Activated CD8-positive, alpha-beta memory T cell treated with anti-CD3 and anti-CD28 coated beads for 48 hours (primary cell): Measurements from ENCODE around the gene MBNL1.
A peak's percentile ranks its signal among the peaks of the same experiment; 100 is the strongest.

Source experiments
- DNase-seq, 3 experiments: peaks; one replicate each; pipeline ENCODE4 v3.0.0-alpha.2; 2020; ENCODE audit warnings: low read depth in 2 of 3, low spot score in 2 of 3

MBNL1 gene

DNA sequence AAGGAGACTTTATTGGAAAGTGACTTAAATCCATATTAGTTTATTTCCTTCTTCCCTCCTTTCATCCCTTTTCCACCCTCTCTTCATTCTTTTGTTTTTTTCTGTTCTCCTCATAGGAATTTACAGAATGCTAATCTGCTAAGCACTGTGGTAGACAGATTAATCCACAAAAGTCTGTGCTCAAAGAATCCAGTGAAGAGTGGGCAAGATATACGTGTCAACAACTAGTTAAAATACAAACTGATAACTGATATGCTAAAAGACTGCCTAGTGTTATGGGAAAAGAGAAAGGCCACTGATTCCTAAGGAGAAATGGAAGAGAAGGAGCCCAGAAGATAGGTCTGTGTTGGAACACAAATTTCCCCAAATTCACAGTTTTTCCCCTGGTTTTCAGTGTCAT is 202.2 kb downstream of the MBNL1 start:
- DNase-seq = no peak

- DNase-seq = peak in 2 of 3 experiments; percentile 12 to 25
Measured at GRCh38 chr3:152471814-152472671, 203.3 kb downstream of the MBNL1 start.

DNA sequence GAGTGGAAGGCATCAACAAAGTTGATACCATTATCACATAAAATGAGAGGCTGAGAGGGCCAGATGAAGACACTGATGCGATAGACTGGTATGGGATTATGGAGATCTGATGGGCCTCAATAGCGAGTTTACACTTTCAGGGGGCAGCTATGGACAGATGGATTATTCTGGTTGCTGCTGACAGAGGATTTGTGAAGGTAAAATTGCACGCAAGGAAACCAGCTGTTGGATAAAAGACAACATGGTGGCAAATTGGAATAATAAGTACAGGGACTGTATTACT is 203.9 kb downstream of the MBNL1 start:
- no peak for DNase-seq

GRCh38 chr3:152474585-152474984 is 205.9 kb downstream of the MBNL1 start:
- DNase-seq = no peak

DNA sequence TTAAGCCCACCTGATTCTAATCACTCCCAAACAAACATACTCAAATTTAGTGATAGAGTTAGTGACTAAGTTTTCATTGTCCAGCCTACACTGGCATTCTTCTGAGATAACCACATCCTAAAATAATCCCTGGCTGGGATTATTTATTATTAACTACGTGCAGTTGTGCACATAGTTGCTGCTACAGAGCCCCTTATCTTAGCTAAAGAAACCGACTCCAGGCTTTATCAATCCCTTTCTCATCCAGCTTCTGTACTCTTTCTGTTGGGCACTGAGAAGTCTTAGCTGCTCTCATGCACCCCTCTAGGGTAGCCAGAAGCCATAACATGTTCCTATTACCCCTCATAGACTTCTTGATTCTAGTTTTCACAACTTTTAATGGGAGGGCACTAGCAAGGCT is 208.7 kb downstream of the MBNL1 start:
- DNase-seq = no peak

- no peak for DNase-seq
Measured at GRCh38 chr3:152480282-152480953, 211.7 kb downstream of the MBNL1 start.

DNA sequence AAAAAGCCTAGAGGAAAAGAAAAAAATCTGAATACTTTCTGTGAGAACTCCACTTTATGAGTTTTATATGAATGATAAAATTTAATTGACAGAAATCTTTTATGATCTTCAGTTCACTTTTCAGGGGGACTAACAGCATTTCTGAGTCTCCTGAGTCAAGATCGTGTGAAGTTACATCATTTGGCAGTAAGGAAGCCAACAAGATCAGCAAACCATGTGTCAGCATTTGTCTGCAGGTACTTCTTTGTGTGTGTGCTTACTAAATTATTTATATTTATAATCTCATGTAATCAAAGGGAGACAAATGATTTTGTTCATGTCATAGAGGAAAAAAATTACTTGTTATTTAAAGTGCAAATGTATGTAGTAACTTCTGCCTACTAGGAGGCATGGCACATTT is 217.6 kb downstream of the MBNL1 start:
- no peak for DNase-seq

DNA sequence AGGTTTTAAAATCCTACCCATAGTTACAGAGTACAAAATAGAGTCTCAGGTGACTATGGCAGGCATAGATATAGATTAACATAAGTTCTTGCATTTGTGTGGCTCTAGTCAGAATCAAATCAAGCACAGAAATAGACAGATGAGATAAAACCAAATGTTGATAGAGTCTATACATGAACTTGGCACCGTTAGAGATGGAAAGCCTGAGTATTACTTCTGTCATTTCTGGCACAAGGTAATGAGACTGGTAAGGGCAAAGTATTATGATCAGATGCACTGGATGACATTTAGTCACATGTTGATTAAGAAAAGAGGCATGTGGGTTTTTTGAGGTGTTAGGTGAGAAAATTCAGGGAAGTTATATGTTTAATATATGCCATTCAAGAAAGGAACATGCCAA is 219.7 kb downstream of the MBNL1 start:
- no peak for DNase-seq

DNA sequence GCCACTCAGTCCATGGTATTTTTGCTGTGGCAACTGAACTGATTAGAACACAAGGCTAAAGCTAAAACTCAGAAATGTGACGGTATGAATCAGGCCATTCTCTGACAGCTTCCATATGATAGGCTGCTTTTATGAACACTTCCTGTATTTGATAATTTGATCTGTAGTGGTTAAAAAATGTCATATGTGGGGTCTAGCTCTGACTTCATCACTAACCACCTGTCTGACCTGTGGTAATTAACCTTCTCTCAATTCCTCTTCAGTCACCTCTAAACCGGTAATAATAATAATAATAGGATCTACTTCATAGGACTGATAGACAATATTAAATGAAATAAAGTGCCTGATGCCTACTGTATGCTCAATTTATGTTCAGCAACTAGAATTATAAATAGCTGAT is 223.2 kb downstream of the MBNL1 start:
- no peak for DNase-seq

- no peak for DNase-seq
Measured at GRCh38 chr3:152496286-152496685, 227.6 kb downstream of the MBNL1 start.

DNA sequence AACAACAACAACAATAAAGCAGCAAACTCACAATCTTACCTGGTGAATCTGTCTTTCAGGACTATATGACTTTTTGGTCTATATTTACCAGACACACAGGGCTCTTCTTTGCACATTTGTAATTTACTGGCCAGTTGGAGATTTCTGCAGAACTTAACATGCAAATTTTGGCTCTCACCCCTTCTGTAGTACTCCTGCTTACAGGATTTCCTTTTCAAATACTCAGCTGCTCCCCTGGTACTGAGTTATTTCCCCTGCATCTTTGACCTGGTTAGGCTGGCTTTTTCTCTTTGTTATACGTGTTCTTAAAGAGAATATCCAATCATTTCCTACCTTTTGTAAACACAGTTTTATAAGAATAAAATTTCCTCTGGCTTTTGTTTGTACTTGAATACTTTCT is 228.0 kb downstream of the MBNL1 start:
- DNase-seq = no peak

DNA sequence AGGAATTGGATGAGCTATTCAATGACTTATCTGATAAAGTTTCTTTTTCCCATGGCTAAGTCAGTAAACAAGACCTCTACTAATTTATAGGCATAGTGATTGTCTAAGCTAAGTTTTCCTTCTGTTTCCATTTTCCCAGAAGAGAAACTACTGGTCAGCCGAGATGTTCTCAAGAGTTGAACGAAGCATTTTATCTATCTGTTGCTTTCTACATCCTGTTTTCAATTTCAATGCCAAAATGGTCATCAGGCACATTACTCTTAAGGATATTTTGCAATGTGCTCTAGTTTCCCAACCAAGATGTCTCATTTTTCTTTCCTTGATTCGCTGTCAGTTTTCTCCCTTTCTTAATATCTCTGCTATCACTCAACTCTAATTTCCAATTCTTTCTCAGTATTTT is 228.7 kb downstream of the MBNL1 start:
- no peak for DNase-seq

DNA sequence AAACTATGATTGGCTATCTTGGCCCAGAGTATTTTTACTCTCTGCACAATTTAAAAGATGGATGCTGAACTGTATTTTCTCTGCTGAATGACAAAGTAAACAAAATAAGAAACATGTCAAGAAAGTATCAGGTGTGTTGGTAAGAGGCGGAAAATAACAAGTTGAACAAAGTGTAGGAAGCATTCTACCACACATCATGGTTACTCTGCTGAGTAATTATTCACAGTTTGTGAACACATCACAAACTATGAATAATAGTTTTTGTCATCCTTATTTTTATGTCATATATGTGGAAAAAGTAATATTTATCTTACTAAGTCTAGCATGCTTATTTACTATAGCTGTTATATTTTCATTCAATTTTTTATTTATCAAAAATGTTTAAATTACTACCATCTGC is 229.2 kb downstream of the MBNL1 start:
- no peak for DNase-seq

- no peak for DNase-seq
Measured at GRCh38 chr3:152499791-152500385, 231.2 kb downstream of the MBNL1 start.

DNA sequence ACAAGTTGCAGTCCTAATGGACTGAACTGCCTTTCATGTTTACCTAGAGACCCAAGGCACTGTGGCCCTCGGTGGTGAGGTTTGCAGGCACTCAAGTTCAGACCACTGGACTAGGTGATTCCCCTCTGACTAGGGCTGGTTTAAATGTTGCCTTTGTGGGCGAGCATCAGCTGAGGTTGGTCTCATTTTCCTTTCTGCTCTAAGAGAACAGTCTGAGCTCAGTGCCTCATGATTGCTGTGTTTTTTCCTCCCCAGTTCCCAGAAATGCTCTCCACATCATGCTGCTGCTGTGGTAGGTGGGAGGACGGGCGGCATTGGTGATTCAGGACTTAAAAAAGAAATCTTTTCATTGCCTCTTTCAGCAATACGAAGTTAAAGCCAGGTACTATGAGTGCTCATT is 237.2 kb downstream of the MBNL1 start:
- DNase-seq = peak in 2 of 3 experiments; percentile 10 to 12

DNA sequence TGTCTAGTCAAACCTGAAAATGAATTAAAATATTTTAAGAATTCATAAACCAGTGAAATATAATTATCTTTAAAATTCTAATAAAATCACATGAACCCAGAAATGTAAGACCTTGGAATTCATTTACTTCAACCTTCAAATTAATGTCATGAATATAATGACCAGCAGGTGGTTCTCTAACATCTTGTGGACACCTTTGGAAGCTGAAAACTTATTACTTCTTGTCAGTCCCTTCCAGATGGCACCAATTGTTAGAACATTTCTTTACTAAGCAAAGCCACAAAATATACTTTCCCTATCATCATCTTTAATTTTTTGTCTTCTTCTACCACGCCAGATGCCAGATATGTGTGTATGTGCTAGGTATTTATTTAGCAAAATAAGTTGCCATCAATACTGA is 240.0 kb downstream of the MBNL1 start:
- no peak for DNase-seq

- no peak for DNase-seq
Measured at GRCh38 chr3:152511904-152512303, 243.2 kb downstream of the MBNL1 start.

GRCh38 chr3:152513301-152513960 is 244.7 kb downstream of the MBNL1 start:
- DNase-seq = no peak
